Liver (tissue), 3 donors: Measurements from ENCODE around the gene PSMC6.
A peak's percentile ranks its signal among the peaks of the same experiment; 100 is the strongest.

Experiments
- EGR1 ChIP-seq, 2 donors: IDR thresholded peaks; 2 replicates each; pipeline ENCODE4 v1.6.1; 2016 to 2018; ENCODE audit warnings: antibody characterized with exemption in 2 of 2, low read depth in 2 of 2
- FOXA1 ChIP-seq: IDR thresholded peaks from 2 replicates; pipeline ENCODE4 v1.6.1; 2016; ENCODE audit warnings: antibody characterized with exemption
- GABPA ChIP-seq, 2 donors: IDR thresholded peaks in 1 of 2; conservative IDR thresholded peaks in 1 of 2; 2 replicates each; pipeline ENCODE4 v1.6.1; 2016; ENCODE audit warnings: antibody characterized with exemption in 2 of 2, mild to moderate bottlenecking in 1 of 2, moderate library complexity in 1 of 2
- RAD21 ChIP-seq, 2 donors: IDR thresholded peaks; 2 replicates each; pipeline ENCODE4 v1.6.1; 2016; ENCODE audit warnings: antibody characterized with exemption in 2 of 2, mild to moderate bottlenecking in 2 of 2
- RXRA ChIP-seq, 2 donors: IDR thresholded peaks; 2 replicates each; pipeline ENCODE4 v1.6.1; 2017 to 2018; ENCODE audit warnings: antibody characterized with exemption in 2 of 2, mild to moderate bottlenecking in 1 of 2
- SP1 ChIP-seq: IDR thresholded peaks from 2 replicates; pipeline ENCODE4 v1.6.1; 2018; ENCODE audit warnings: antibody characterized with exemption, mild to moderate bottlenecking
- TAF1 ChIP-seq: conservative IDR thresholded peaks from 2 replicates; pipeline ENCODE4 v1.6.1; 2016; ENCODE audit warnings: antibody characterized with exemption, mild to moderate bottlenecking
- YY1 ChIP-seq: IDR thresholded peaks from 2 replicates; pipeline ENCODE4 v1.6.1; 2016; ENCODE audit warnings: antibody characterized with exemption, mild to moderate bottlenecking
- TF ChIP-seq, protein P1 (sequence below): fragments of 150-350 bp; IDR thresholded peaks from 2 replicates; pipeline ENCODE4 v1.5.1; 2017; ENCODE audit warnings: improper control_type of control experiment, low read depth, low read length; ENCODE audit not compliant: missing input control
- TF ChIP-seq, protein P2 (sequence below): IDR thresholded peaks from 2 replicates; pipeline ENCODE4 v1.6.1; 2016; ENCODE audit warnings: antibody characterized with exemption
- TF ChIP-seq, protein P3 (sequence below): IDR thresholded peaks from 2 replicates; pipeline ENCODE4 v1.6.1; 2016; ENCODE audit warnings: antibody characterized with exemption, mild to moderate bottlenecking
- TF ChIP-seq, protein P4 (sequence below): IDR thresholded peaks from 2 replicates; pipeline ENCODE4 v1.6.1; 2016; ENCODE audit warnings: antibody characterized with exemption
- TF ChIP-seq, protein P5 (sequence below): IDR thresholded peaks from 2 replicates; pipeline ENCODE4 v1.6.1; 2016; ENCODE audit warnings: antibody characterized with exemption
- donor health status: healthy.
- donor health status: healthy.

DNA sequence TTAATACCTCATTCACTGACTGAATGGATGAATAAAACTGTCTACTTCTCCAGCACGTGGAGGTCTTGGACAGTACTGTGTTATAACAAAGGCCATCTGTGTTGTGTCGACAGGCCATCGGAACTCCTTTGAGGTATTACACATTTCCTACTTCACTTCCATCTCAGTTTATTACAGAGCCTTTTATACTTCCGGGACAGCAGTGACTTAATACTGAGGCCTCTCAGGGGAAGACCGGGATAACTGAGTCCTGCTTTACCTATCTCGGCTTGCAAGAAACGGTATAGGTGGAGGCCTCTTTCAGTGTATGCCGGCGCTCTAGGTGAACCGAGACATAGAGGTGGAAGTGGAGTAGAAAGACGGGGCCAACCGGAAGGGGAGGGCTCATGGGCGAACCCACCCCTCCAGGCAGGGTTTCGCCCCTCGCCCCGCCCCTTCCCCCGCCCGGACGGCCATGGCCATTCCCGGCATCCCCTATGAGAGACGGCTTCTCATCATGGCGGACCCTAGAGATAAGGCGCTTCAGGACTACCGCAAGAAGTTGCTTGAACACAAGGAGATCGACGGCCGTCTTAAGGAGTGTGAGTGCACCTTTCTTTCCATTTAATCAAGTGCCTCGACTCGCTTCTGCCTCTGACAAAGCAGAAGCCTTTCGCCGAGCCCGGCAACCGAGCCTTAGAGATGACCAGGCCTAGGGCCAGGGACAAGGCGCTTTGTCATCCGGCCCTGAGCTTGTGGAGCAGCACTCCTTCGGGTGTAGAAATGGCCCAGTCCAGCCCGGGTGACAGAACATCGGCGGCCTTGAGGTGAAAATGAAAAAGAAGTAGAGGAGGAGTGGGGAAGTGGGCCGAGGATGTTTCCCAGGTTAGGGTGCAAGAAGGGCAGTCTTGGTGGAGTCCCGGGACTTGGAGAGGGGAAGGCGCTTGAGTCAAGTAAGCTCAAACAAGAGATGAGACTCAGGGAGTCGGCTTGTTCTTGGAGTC lies at the start of gene PSMC6:
- TF ChIP-seq, protein P1, sequence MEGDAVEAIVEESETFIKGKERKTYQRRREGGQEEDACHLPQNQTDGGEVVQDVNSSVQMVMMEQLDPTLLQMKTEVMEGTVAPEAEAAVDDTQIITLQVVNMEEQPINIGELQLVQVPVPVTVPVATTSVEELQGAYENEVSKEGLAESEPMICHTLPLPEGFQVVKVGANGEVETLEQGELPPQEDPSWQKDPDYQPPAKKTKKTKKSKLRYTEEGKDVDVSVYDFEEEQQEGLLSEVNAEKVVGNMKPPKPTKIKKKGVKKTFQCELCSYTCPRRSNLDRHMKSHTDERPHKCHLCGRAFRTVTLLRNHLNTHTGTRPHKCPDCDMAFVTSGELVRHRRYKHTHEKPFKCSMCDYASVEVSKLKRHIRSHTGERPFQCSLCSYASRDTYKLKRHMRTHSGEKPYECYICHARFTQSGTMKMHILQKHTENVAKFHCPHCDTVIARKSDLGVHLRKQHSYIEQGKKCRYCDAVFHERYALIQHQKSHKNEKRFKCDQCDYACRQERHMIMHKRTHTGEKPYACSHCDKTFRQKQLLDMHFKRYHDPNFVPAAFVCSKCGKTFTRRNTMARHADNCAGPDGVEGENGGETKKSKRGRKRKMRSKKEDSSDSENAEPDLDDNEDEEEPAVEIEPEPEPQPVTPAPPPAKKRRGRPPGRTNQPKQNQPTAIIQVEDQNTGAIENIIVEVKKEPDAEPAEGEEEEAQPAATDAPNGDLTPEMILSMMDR = no peak
- TF ChIP-seq RXRA (IDR thresholded peaks at IDR 0.05) (peak in 1 of 2 donors; percentile 39), RAD21 (IDR thresholded peaks at IDR 0.05) (peak; percentile 26 to 56), FOXA1 (no peak), EGR1 (IDR thresholded peaks at IDR 0.05; ENCODE audit: low read depth in 2 of 2) (peak in 1 of 2 donors; percentile 47), TAF1 (peak; percentile 77), GABPA (IDR thresholded peaks at IDR 0.05 in 1 of 2, conservative IDR thresholded peaks at IDR 0.05 in 1 of 2) (peak; percentile 72 to 89), SP1 (peak; percentile 67), YY1 (peak; percentile 99)
- TF ChIP-seq, protein P2, sequence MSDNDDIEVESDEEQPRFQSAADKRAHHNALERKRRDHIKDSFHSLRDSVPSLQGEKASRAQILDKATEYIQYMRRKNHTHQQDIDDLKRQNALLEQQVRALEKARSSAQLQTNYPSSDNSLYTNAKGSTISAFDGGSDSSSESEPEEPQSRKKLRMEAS = peak; percentile 73
- TF ChIP-seq, protein P3, sequence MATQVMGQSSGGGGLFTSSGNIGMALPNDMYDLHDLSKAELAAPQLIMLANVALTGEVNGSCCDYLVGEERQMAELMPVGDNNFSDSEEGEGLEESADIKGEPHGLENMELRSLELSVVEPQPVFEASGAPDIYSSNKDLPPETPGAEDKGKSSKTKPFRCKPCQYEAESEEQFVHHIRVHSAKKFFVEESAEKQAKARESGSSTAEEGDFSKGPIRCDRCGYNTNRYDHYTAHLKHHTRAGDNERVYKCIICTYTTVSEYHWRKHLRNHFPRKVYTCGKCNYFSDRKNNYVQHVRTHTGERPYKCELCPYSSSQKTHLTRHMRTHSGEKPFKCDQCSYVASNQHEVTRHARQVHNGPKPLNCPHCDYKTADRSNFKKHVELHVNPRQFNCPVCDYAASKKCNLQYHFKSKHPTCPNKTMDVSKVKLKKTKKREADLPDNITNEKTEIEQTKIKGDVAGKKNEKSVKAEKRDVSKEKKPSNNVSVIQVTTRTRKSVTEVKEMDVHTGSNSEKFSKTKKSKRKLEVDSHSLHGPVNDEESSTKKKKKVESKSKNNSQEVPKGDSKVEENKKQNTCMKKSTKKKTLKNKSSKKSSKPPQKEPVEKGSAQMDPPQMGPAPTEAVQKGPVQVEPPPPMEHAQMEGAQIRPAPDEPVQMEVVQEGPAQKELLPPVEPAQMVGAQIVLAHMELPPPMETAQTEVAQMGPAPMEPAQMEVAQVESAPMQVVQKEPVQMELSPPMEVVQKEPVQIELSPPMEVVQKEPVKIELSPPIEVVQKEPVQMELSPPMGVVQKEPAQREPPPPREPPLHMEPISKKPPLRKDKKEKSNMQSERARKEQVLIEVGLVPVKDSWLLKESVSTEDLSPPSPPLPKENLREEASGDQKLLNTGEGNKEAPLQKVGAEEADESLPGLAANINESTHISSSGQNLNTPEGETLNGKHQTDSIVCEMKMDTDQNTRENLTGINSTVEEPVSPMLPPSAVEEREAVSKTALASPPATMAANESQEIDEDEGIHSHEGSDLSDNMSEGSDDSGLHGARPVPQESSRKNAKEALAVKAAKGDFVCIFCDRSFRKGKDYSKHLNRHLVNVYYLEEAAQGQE = peak; percentile 82
- TF ChIP-seq, protein P4, sequence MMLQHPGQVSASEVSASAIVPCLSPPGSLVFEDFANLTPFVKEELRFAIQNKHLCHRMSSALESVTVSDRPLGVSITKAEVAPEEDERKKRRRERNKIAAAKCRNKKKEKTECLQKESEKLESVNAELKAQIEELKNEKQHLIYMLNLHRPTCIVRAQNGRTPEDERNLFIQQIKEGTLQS = no peak
- TF ChIP-seq, protein P5, sequence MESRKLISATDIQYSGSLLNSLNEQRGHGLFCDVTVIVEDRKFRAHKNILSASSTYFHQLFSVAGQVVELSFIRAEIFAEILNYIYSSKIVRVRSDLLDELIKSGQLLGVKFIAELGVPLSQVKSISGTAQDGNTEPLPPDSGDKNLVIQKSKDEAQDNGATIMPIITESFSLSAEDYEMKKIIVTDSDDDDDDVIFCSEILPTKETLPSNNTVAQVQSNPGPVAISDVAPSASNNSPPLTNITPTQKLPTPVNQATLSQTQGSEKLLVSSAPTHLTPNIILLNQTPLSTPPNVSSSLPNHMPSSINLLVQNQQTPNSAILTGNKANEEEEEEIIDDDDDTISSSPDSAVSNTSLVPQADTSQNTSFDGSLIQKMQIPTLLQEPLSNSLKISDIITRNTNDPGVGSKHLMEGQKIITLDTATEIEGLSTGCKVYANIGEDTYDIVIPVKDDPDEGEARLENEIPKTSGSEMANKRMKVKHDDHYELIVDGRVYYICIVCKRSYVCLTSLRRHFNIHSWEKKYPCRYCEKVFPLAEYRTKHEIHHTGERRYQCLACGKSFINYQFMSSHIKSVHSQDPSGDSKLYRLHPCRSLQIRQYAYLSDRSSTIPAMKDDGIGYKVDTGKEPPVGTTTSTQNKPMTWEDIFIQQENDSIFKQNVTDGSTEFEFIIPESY = peak; percentile 42
